ENCODE results near the gene PPM1L.

DNA sequence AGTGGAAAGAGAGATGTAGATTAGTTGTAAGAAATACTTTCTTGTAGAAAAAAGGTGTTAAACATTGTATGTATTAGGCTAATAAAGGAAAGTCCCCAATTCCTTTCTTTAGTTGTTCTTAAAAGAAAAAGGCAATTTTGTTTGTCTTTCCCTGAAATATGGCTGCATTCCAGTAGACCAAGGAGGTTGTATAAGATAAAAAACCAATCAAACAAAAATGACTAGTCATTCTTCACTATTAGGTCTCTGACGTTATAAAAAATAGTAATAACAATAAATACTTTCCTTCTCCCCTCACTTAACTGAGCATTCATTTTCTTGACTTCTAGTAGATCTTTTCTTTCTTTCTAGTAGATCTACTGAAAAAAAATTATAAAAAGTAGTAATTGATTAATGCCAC, 8.6 kb upstream of the PPM1L start:
- TF ChIP-seq, protein P1, sequence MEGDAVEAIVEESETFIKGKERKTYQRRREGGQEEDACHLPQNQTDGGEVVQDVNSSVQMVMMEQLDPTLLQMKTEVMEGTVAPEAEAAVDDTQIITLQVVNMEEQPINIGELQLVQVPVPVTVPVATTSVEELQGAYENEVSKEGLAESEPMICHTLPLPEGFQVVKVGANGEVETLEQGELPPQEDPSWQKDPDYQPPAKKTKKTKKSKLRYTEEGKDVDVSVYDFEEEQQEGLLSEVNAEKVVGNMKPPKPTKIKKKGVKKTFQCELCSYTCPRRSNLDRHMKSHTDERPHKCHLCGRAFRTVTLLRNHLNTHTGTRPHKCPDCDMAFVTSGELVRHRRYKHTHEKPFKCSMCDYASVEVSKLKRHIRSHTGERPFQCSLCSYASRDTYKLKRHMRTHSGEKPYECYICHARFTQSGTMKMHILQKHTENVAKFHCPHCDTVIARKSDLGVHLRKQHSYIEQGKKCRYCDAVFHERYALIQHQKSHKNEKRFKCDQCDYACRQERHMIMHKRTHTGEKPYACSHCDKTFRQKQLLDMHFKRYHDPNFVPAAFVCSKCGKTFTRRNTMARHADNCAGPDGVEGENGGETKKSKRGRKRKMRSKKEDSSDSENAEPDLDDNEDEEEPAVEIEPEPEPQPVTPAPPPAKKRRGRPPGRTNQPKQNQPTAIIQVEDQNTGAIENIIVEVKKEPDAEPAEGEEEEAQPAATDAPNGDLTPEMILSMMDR (IDR thresholded peaks at IDR 0.05; ENCODE audit: borderline replicate concordance, extremely low read depth, low read length, poor library complexity, severe bottlenecking), result no peak
- no peak for TF ChIP-seq EZH2 (IDR thresholded peaks at IDR 0.05; ENCODE audit: borderline replicate concordance, low read depth, low read length, severe bottlenecking)
